B cell (primary cell): Measurements from ENCODE around the gene NGEF. TPM values are rescaled to one million over a fixed set of nuclear protein-coding genes. Genes with fewer than 3 reads are reported as not detected.

ENCODE experiments used
- ATAC-seq: fragments of 200-7000 bp; cut with Tn5 transposase; one replicate; pipeline ENCODE4 v1.10.0; 2021; ENCODE audit warnings: low read depth, mild to moderate bottlenecking, moderate number of reproducible peaks, moderate library complexity
- CTCF ChIA-PET: fragments of 350-600 bp; sonication (Branson Sonifier 250); formaldehyde crosslinking; loops from one replicate; lab custom pipeline; 2021; ENCODE audit warnings: antibody characterized with exemption, inconsistent platforms; lab: Charles Lee
- POLR2A ChIA-PET: fragments of 350-600 bp; sonication (Branson Sonifier 250); formaldehyde crosslinking; loops from one replicate; lab custom pipeline; 2021; ENCODE audit warnings: antibody characterized with exemption; lab: Charles Lee
- DNase-seq: peaks from one replicate; pipeline ENCODE4 v3.0.0; 2013
- H2AFZ ChIP-seq: 2 replicates; pipeline ENCODE4 v1.6.1; 2012; ENCODE audit warnings: mild to moderate bottlenecking, low read depth, low read length; ENCODE audit not compliant: insufficient read depth, poor library complexity, severe bottlenecking
- H3K27ac ChIP-seq, 2 donors: 1 replicate in 1 of 2; 2 replicates in 1 of 2; pipeline ENCODE4 v1.5.1; 2012 to 2013; ENCODE audit warnings: low read length in 2 of 2, mild to moderate bottlenecking in 2 of 2, moderate library complexity in 1 of 2
- H3K27me3 ChIP-seq, 4 experiments: fragments of 200-600 bp in 1 of 4; sonication (generic) in 1 of 4; replicated peaks in 1 of 4; 1 replicate in 2 of 4; 2 replicates in 2 of 4; pipeline versions ENCODE4 v1.6.1 to v1.7.0; 2013 to 2016; ENCODE audit warnings: low read length in 3 of 4, mild to moderate bottlenecking in 2 of 4, mixed read lengths in 1 of 4, moderate library complexity in 1 of 4; ENCODE audit not compliant: insufficient read depth in 4 of 4, control insufficient read depth in 3 of 4; ENCODE audit errors: control extremely low read depth in 1 of 4
- H3K36me3 ChIP-seq, 2 experiments: replicated peaks in 1 of 2; 1 replicate in 1 of 2; 2 replicates in 1 of 2; pipeline versions ENCODE4 v1.6.1 to v1.7.1; 2013; ENCODE audit warnings: low read length in 1 of 2; ENCODE audit not compliant: insufficient read depth in 2 of 2, control insufficient read depth in 1 of 2; ENCODE audit errors: control extremely low read depth in 1 of 2, extremely low read depth in 1 of 2
- H3K4me1 ChIP-seq, 2 donors: fragments of 200-600 bp in 1 of 2; sonication (generic) in 1 of 2; 1 replicate in 1 of 2; 2 replicates in 1 of 2; pipeline versions ENCODE4 v1.5.1 to v1.6.1; 2013 to 2017; ENCODE audit warnings: low read length in 2 of 2; ENCODE audit not compliant: control insufficient read depth in 2 of 2, insufficient read depth in 2 of 2
- H3K4me2 ChIP-seq: replicated peaks from 2 replicates; pipeline ENCODE3; 2012; ENCODE audit warnings: mild to moderate bottlenecking, low read depth, low read length; ENCODE audit not compliant: poor library complexity, severe bottlenecking
- H3K4me3 ChIP-seq, 5 experiments: fragments of 200-600 bp in 1 of 5; sonication (generic) in 1 of 5; 1 replicate in 3 of 5; 2 replicates in 2 of 5; pipeline versions ENCODE4 v1.5.1 to v1.7.0; 2011 to 2016; ENCODE audit warnings: low read length in 4 of 5, mild to moderate bottlenecking in 4 of 5, low read depth in 2 of 5, control low read depth in 1 of 5, moderate library complexity in 1 of 5; ENCODE audit not compliant: insufficient read depth in 1 of 5; ENCODE audit errors: control extremely low read depth in 1 of 5, extremely low read depth in 1 of 5
- H3K79me2 ChIP-seq: fragments of 200-600 bp; sonication (generic); one replicate; pipeline ENCODE4 v1.6.0; 2016; ENCODE audit warnings: low read length; ENCODE audit not compliant: control insufficient read depth, insufficient read depth
- H3K9ac ChIP-seq: fragments of 200-600 bp; sonication (generic); 2 replicates; pipeline ENCODE4 v1.6.1; 2017; ENCODE audit warnings: mild to moderate bottlenecking, low read length, moderate library complexity
- H3K9me3 ChIP-seq, 3 donors: one replicate each; pipeline versions ENCODE4 v1.6.1 to v1.7.1; 2013; ENCODE audit warnings: low read length in 2 of 3; ENCODE audit not compliant: control insufficient read depth in 2 of 3, insufficient read depth in 1 of 3; ENCODE audit errors: control extremely low read depth in 1 of 3
- H4K20me1 ChIP-seq: 2 replicates; pipeline ENCODE4 v1.6.0; 2012; ENCODE audit warnings: mild to moderate bottlenecking, low read length; ENCODE audit not compliant: insufficient read depth, control insufficient read depth, poor library complexity, severe bottlenecking
- H3K27ac Mint-ChIP-seq: one replicate; pipeline ENCODE4 v1.8.0; 2021; ENCODE audit warnings: mixed read lengths
- H3K27me3 Mint-ChIP-seq: one replicate; pipeline ENCODE4 v1.8.0; 2021; ENCODE audit warnings: mixed read lengths
- H3K4me1 Mint-ChIP-seq: one replicate; pipeline ENCODE4 v1.8.0; 2021; ENCODE audit warnings: mixed read lengths
- H3K4me3 Mint-ChIP-seq: one replicate; pipeline ENCODE4 v1.8.0; 2021; ENCODE audit warnings: mixed read lengths
- H3K9me3 Mint-ChIP-seq: one replicate; pipeline ENCODE4 v1.8.0; 2022; ENCODE audit warnings: mixed read lengths; ENCODE audit not compliant: insufficient read depth
- EZH2 ChIP-seq: IDR thresholded peaks from 2 replicates; pipeline ENCODE4 v1.6.1; 2012; ENCODE audit warnings: borderline replicate concordance, low read depth, mild to moderate bottlenecking, moderate library complexity, low read length; ENCODE audit not compliant: insufficient read depth, poor library complexity, severe bottlenecking
- WGBS: methylation state at CpG from one replicate; pipeline ENCODE4 v1.1.5; 2013; ENCODE audit warnings: missing lambda C conversion rate; ENCODE audit not compliant: insufficient coverage; 5-methylcytosine and 5-hydroxymethylcytosine counted together
- intact Hi-C: fragments of 100-400 bp; cut with micrococcal nuclease; formaldehyde crosslinking; loops from one replicate; pipeline ENCODE4 v1.10.0; 2022
- polyA plus RNA-seq: library from polyadenylated mRNA; depleted of rRNA; stranded (reverse); fragments of >200 nt; gene quantifications from 2 replicates; pipeline ENCODE4 v1.2.3, GENCODE V29; 2012
- total RNA-seq, 2 donors: library from RNA; stranded (reverse); fragments of 120-200 nt in 1 of 2; gene quantifications; 1 replicate in 1 of 2; 2 replicates in 1 of 2; pipeline versions ENCODE4 v1.2.3 to v1.2.4, GENCODE V29; 2013 to 2022
- TF ChIP-seq, protein P1 (sequence below): fragments of 200-600 bp; IDR thresholded peaks from one replicate; pipeline ENCODE4 v1.8.0; 2022; ENCODE audit warnings: antibody characterized with exemption, mild to moderate bottlenecking

NGEF gene
- total and polyA plus RNA-seq, 2 donors (not counting 1 experiment from before 2014, with no cell fraction given) = not detected

GRCh38 chr2:233047667-233048066, 34.6 kb upstream of the NGEF start:
- H3K79me2 ChIP-seq = no peaks in the 10 kb centered on the region
- TF ChIP-seq EZH2 = no peak
- TF ChIP-seq, protein P1, sequence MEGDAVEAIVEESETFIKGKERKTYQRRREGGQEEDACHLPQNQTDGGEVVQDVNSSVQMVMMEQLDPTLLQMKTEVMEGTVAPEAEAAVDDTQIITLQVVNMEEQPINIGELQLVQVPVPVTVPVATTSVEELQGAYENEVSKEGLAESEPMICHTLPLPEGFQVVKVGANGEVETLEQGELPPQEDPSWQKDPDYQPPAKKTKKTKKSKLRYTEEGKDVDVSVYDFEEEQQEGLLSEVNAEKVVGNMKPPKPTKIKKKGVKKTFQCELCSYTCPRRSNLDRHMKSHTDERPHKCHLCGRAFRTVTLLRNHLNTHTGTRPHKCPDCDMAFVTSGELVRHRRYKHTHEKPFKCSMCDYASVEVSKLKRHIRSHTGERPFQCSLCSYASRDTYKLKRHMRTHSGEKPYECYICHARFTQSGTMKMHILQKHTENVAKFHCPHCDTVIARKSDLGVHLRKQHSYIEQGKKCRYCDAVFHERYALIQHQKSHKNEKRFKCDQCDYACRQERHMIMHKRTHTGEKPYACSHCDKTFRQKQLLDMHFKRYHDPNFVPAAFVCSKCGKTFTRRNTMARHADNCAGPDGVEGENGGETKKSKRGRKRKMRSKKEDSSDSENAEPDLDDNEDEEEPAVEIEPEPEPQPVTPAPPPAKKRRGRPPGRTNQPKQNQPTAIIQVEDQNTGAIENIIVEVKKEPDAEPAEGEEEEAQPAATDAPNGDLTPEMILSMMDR = no peak
- CTCF ChIA-PET = interaction anchor here (0.6 to 1.2 kb wide), 2 partner anchors 19 to 85 kb away, joined by 3 read pairs; no protein-coding TSS in a partner anchor
- no peaks in the 10 kb centered on the region for H4K20me1 ChIP-seq
- ATAC-seq (no peak), DNase-seq (no peak)
- intact Hi-C loops = no loop called here
- no peaks in the 10 kb centered on the region for H3K27me3 ChIP-seq
- no peaks in the 10 kb centered on the region for H3K9me3 ChIP-seq
- Mint-ChIP-seq H3K27me3 (no peaks in the 10 kb centered on the region), H3K9me3 (no peaks in the 10 kb centered on the region), H3K4me3 (no peak overlapping the region), H3K27ac (no peak overlapping the region), H3K4me1 (no peaks in the 10 kb centered on the region)
- H3K36me3 ChIP-seq = no peaks in the 10 kb centered on the region
- no peak overlapping the region for H3K4me3 ChIP-seq
- no peak overlapping the region for H2AFZ ChIP-seq
- no peak overlapping the region for H3K27ac ChIP-seq
- POLR2A ChIA-PET = no interaction called here
- WGBS = 95% methylated on average over 9 of the region's 9 CpGs
- no peak overlapping the region for H3K4me2 ChIP-seq
- no peak overlapping the region for H3K9ac ChIP-seq
- H3K4me1 ChIP-seq = no peaks in the 10 kb centered on the region

- H3K36me3 ChIP-seq = no peaks in the 10 kb centered on the region
- Mint-ChIP-seq H3K27me3 (peaks cover 3% of the 10 kb centered on the region), H3K9me3 (no peaks in the 10 kb centered on the region), H3K27ac (no peak overlapping the region), H3K4me3 (no peak overlapping the region), H3K4me1 (no peaks in the 10 kb centered on the region)
- H3K4me3 ChIP-seq = no peak overlapping the region
- POLR2A ChIA-PET = no interaction called here
- CTCF ChIA-PET = interaction anchor here (0.6 to 1.2 kb wide), 2 partner anchors 18 to 86 kb away, joined by 3 read pairs; no protein-coding TSS in a partner anchor
- no peak overlapping the region for H3K9ac ChIP-seq
- WGBS = 96% methylated on average over 3 of the region's 3 CpGs
- H3K27me3 ChIP-seq = no peaks in the 10 kb centered on the region
- no peaks in the 10 kb centered on the region for H4K20me1 ChIP-seq
- H3K27ac ChIP-seq = no peak overlapping the region
- H3K4me2 ChIP-seq = no peak overlapping the region
- H2AFZ ChIP-seq = no peak overlapping the region
- intact Hi-C loops = no loop called here
- H3K79me2 ChIP-seq = no peaks in the 10 kb centered on the region
- no peaks in the 10 kb centered on the region for H3K9me3 ChIP-seq
- ATAC-seq (no peak), DNase-seq (no peak)
- no peak for TF ChIP-seq EZH2
- TF ChIP-seq, protein P1 = no peak
- no peaks in the 10 kb centered on the region for H3K4me1 ChIP-seq
These were observed 34.1 kb upstream of the NGEF start for GRCh38 chr2:233047206-233047605.
